Activated CD4-positive, alpha-beta T cell treated with anti-CD3 and anti-CD28 coated beads, Interleukin-2, amount 50 U/mL, for 24 hours (primary cell): ENCODE results near the gene ST6GALNAC5.

Experiments used
- DNase-seq, 2 donors: peaks; one replicate each; pipeline ENCODE4 v3.0.0-alpha.2; 2020; ENCODE audit warnings: low read depth in 1 of 2, low spot score in 1 of 2

Gene ST6GALNAC5

DNA sequence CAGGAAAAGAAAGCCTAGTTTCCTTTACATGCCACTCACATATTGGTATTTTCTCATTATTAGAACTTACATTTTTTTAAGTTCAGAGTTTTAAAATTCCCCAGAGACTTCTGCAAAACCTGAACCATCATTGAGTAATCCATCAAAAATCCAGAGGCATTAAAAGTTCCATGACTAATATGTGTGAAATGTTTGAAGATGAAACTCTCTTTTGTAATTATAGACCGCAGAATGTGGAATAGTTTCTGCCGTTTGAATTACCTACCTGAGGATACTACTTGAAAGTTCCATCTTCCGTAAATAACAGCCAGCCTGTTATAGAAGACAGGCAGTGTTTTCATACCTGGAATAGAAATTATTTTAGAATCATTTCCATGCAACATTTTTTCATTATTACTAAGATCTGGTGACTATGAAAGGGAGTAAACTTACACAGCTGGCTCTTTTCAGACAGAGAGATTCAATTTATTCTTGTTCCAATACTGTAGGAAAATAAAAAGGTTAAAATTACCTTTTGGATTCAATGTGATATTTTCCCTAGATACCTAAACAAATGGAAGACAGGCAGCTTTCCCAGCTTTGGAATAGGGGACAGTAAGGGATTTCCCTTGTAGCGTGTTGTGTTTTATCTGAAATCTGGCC lies 131.4 kb downstream of the ST6GALNAC5 start:
- DNase-seq = no peak

DNA sequence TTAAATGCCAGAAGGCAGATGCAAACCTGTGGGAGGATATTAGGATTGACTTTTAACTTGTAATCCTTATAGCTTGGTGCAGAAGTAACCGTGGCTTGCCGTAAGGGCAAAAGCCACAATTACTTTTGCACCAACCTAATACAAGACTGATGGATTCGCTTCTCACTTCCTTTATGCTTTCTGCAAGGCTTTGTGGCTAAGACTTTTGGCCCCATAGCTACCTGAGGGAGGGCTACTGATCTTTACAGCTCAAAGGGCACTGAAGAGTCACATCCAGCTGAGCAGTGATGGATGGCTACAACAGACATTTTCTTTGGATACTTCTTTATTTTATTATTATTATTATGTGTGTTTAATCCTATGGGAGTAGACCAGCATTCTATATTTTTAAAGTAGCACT lies 140.4 kb downstream of the ST6GALNAC5 start:
- DNase-seq = no peak

DNA sequence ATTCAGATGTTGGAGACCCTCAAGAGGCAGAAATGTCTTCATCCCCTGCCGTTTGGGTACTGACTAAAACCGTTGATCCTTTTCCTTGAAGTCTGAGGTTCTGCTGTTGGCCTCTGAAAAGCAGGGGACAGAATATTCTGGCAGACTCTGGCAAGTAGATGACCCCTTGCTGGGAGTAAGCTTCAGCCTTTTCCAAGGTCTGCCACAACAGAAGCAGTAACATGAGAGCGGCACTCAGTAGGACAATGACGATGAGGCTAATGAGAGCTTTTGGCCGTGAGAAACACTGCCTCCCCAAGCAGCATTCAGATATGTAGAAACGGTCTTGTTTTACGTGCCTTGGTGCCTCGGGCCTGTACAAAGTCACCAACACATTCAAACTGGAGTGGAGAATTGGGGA lies 143.7 kb downstream of the ST6GALNAC5 start:
- no peak for DNase-seq

DNA sequence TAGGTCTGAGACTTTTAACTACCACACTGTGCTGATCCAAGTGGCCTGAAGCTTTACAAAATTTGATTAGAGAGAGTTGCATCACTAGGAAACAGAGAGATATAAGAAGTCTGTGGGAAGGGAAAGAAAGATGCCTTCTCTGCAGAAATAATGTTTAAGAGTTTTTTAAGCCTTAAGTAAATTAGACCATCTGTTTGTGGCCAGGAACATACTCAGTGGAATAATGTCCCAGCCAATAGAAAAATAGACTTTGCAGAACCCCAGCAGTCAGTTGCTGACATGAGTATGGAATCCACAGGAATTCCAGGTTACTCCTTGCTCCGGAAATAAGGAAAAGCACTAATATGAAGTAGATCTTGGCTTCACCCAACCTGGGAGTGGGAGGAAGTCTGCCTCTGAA lies 144.8 kb downstream of the ST6GALNAC5 start:
- DNase-seq = no peak

DNA sequence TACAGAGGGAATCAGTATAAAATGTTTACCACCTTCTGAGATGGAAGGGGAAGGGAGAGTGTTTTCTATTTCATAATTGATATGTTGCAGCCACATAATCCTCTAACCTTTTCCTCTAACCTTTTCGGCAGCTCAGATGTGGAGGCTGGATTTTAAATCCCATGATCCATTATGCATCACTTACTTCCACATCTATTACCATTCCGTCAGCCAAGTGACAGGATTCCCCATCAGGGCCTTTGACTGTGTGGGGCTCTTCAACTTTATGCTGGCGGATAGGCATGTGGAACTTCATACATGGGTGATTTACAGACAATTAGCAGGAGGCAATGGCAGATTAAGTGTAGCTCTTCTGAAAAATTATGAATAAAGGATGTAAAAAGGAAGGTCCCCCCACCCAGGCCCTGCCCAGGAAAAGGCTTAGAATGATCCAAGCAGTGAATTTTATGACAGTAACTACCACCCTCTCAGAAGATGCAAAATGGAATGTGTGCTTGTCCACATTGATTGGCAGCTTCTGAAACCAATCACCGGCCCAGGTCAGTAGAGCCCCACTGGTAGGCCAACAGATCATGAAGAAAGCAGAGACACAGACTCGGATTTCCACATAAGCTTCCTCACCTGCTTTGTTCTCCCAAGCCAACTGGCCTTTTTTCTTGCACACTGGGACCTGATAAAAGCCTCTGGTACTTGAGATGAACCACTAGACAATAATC lies 147.0 kb downstream of the ST6GALNAC5 start:
- no peak for DNase-seq

DNA sequence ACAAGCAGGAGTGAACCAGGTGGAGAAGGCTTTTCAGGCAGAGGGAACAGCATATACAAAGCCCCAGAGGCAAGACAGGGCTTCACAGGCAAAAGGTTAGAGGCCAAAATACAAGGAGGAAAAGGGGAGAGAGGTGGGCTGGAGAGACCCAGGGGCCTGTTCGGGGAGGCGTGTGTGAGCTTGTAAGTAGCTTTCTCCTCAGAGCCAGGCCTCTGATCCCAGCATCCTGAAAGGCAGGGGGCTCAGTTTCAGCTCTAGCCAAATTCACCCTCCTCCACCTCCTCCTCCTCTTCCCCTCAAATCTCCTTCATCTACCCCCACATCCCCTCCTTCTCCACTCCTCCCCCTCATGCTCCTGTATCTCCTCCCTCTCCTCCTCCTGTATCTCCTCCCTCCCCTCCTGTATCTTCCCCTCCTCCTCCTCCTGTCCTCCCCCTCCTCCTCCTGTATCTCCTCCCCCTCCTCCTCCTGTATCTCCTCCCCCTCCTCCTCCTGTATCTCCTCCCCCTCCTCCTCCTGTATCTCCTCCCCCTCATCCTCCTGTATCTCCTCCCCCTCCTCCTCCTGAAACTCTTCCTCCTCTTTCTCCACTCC lies 148.6 kb downstream of the ST6GALNAC5 start:
- DNase-seq = no peak

DNA sequence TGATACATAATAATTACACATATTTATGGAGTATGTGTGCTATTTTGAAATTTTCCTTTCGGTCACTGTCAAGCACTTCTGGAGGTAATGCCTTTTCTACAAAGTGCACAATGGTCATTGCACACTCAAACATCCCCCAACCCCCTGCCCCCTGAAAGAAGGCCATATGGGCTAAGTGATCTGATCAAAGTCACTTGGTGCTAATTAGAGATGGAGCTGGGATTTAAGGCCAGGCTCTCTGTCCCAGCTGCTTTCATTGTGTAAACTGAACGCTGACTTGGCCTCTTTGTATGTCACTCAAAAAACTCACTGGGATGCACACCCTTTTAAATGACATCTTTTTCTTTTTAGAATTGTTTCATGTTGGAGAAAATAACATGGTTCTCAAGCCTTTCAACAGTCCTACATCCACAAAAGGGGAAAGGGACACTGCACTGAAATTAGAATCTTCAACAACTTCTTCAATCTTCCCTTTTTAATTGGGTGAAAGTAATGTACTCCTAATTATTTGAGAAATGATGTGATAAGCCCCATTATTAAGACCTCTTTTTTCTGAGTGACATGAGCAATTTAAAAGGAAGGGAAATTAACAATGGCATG lies 149.2 kb downstream of the ST6GALNAC5 start:
- no peak for DNase-seq

DNA sequence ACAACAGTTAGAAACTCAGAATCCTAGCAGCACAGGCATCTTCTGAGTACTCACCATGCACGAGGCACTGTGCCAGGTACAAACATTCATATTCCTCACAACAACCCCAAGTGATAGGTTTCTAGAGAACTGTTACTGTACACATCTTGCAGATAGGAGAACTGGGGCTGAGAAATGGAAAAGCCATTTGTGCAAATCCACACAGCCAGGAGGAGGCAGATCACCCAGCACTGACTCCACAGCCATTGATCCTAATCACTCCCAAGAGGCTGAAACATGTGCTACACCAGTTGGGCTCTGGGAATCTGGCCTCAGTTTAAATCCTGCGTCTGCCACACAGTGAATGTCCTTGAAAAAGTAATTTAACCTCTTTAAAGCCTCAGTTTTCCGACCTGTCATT lies 151.0 kb downstream of the ST6GALNAC5 start:
- no peak for DNase-seq

DNA sequence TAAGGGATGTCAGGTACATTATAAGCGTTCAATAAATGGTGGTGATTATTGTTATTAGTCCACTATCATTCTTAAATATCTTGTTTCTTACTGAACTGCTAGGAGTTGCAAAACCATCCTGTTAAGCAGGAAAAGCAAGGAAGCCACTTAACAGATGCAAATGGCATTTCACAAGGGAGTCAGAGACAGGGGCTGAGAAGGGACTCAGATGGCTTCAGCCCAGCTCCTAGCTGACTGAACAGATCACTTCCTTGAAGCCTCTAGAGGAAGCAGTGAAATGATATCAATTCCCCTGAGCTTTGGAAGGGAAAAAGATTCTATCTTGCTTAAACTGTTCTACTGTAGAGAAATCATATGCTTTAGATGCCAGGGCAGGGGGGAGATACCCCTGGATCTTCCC lies 151.5 kb downstream of the ST6GALNAC5 start:
- no peak for DNase-seq

DNA sequence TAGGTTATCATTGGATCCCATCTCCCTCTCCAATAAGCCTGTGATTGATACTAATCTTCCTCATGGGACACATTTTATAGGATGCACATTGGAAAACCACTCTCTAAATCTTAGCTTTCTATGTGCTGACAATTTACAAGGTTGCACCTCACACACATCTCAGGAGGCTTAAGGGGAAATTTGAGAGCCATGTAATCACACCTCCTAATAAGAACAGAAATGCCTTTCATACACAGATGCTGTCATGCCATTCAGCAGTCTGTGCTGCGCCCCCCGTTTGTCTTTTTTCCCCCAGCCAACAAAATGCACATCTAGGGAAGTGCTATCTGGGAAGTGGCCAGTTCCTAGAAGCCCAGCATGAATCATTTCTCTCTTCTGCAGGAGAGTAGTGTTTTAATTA lies 154.5 kb downstream of the ST6GALNAC5 start:
- DNase-seq = no peak

DNA sequence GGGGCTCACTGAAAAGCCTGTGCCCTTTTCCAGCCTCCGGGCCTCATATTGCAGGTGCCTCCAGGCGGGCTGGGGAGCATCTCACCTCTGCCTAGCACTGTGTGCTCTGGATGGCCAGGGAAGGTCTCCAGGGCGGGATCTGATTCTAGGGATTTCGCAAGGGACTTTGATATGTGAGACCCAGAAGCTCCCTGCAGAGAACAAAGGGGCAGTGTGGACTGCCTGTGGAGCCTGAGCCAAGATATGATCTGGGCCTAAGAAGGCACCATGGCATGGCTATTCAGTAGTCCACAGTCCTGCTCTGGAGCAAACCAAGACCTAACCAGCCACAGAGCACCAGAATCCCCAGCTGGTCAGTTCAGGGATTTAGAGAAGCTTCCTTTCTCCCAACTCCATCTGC lies 157.2 kb downstream of the ST6GALNAC5 start:
- no peak for DNase-seq

DNA sequence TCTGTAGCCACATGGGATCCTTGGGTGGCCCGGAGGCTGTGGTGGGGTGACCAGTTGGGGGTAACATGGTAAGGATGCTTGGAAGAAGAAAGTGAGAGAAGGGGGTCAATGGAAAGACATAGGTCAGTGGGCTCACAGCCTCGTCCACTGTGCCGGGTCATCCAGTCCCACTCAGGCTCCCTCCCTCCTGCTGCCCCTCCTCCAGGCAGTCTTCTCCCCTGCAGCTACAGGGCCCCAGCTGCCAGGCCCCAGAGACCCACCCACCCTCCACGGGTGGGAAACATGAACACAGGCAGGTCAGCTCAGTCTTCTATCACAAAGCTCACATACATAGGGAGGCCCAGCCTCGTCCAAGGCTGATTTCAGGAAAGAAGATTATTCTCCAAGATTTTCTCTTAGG lies 158.3 kb downstream of the ST6GALNAC5 start:
- DNase-seq = no peak

DNA sequence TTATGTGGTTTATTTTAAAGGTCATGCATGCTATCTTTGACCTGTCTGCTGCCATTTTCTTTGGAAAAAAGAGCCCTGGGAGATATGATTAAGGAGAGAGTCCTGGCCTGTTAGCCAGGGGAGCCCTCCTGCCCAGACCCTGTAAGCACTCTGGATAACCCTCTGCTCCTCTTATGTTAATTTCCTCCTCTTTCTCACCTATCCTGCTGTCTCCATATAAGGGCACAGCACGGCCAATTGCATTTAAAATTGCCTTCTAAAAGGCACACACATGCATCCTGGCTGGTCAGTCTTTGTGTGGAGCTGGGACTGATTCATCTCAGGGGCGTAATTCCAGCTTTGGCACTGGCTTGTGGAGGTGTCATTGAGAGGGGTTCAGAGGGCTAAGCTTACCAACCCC lies 158.9 kb downstream of the ST6GALNAC5 start:
- DNase-seq = no peak

DNA sequence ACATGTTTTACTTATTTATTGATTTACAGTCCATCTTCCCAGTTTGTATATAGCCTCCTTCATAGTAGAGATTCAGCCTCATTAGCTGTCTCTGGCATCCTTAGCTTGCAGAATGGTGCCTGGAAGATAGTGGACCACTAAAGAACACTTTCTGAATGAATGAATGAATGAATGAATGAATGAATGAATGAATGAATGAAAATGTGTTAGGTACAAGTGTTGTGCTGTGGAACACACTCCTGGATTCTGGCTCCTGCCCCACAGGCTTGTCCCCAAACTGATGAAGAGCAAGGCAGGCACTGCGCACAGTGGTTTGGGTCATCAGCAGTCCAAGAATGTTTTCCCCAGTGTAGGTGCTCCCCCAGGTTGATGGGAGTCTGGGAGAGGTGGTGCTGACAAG lies 159.4 kb downstream of the ST6GALNAC5 start:
- DNase-seq = no peak

DNA sequence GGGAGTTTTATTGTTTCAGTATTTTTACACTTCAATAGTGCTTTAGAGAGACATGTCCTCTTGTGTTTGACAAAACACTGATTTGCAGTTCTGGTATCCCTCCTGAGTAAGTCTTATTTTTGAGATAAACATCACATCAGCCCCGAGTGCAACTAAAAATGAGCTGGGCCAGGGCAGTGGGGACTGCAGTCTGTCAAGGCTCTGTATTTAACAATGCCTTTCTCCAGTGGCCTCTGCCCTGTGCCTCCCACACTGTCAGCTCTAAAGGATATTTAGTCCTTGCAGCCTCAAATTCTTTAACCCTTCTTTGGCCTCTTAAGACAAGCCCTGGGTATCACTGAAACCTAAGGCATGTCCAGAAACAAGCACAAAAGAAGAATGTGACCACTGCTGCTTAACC lies 160.6 kb downstream of the ST6GALNAC5 start:
- DNase-seq = no peak

DNA sequence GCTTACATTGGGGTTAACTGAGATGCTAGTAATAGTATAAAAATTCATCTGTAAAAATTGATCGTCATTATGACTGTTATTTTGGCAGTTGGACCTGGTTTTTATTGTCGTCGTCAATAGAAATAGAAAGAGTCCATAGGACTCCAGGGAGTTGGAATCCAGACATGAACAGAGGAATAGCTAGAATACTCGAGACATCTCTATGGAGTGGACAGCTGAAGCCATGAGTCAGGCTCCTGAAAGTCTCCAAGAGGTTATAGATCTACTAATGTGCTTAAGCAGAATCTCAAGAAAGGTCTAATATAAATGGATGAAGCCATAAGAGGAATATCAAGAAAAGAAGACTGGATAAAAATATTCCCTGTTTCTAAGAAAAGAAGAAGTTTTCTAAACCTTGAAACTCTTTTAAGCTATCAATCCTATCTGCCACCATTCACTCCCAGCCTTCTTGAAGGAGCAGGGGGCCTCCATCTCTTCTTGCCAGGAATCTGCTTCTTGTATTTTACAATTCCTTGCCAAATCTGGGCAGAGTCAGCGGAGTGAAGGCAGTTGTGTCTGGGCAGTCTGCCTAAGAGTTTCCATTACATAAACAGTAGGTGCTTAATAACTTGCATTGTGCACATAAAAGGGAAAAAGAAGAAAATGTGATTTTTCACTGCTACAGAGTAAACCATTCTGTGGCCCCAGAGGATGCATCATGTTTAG lies 163.3 kb downstream of the ST6GALNAC5 start:
- DNase-seq = no peak

DNA sequence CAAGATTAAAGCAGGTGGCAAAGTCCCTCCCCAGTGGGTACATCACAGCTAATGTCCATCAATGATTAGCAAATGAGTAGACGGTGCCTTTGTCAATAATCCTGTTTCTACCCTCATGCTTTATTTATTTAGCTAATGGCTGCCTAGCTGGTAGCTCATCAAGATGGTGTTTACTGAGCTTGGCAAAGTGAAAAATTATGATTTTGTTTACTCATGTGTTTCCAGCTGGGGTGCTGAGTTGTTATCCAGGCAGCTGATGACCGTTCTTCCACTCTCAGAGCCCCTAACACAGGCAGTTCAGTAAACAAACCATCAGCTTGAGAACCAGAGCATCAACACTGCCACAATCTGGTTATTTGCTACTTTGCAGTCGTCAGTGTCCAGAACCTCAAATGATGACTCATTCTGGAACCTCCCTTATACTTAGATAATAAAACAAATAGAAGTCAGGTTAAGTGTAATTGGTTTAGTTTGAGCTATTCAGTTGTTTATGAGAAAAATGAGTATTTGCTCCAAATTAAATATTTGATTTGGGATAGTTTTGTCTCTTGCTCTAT lies 163.9 kb downstream of the ST6GALNAC5 start:
- no peak for DNase-seq

DNA sequence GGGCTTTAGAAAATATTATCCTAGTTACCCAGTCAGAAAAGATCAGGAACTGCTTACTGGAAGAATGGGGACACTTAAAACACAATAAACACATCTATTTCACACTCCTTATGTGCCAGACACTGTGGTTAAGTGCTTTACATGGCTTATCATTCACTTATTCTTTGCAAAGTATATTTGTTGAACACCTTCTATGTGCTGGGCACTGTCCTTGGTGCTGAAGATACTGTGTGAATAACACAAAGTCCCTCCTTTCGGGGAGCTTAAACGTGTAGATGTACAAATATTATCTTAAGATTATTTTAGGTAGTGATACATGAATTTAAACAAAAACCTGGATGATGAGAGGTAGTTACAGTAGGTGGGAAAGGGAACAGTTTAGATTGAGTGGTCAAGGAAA lies 169.3 kb downstream of the ST6GALNAC5 start:
- no peak for DNase-seq

DNA sequence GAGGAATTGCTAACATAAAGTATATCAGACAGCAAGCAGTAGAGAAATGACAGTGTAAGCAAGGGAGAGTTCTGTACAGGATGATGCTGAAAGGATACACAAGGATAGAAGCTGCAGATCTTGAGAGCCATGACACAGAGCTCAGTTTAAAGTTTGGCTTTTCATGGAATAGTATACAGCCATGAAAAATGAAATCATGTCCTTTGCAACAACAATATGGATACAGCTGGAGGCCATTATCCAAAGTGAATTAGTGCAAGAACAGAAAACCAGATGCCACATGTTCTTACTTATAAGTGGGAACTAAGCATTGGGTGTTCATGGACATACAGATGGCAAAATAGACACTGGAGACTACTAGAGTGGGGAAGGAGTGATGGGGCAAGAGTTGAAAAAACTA lies 169.8 kb downstream of the ST6GALNAC5 start:
- no peak for DNase-seq

DNA sequence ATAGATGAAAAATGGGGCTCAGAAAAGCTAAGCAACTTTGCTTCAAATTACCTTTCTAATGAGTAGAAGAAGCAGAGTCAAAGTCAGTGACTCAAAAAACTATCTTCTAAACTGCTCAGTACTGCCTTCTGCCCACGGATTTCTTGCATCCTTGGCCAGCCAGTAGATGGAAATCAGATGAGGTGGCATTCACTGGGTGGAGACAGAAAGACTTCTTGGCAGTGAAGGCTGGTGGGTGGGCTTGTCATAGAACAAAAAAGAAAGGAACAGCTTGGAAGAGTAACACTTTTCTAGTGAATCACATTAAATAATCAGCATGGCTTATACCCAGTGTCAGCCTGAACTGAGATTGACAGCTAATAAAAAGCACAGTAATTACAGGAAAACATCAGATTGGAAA lies 170.7 kb downstream of the ST6GALNAC5 start:
- DNase-seq = no peak

DNA sequence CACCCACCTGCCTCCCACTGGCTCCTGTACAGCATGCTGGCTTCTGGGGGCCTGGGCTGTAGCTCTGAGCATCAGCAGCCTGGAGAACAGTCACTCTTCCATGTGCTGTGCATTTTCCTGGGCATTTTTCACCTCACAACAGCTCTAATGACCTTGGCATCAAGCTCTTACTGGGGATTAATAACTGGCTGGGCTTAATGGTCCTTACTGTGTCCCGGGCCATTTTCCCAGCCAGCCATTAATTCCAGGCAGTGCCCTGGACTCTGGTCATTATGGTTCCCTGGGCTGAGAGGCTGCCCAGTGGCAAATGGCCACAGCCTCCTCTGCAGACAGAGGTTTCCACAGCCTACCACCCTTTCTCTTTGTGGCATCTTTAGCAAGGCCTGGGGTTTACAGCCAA lies 171.8 kb downstream of the ST6GALNAC5 start:
- DNase-seq = no peak
